EL (cell line): ENCODE data around the gene TAS2R43.
"Not testable (repeated sequence)": the region's sequence is repeated elsewhere in the genome, so short reads cannot be mapped to it uniquely, and the experiment has no call there.

ENCODE experiments used
- DNase-seq: peaks from one replicate; pipeline ENCODE4 v3.0.0-alpha.2; 2016

Gene TAS2R43, protein sequence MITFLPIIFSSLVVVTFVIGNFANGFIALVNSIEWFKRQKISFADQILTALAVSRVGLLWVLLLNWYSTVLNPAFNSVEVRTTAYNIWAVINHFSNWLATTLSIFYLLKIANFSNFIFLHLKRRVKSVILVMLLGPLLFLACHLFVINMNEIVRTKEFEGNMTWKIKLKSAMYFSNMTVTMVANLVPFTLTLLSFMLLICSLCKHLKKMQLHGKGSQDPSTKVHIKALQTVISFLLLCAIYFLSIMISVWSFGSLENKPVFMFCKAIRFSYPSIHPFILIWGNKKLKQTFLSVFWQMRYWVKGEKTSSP

DNA sequence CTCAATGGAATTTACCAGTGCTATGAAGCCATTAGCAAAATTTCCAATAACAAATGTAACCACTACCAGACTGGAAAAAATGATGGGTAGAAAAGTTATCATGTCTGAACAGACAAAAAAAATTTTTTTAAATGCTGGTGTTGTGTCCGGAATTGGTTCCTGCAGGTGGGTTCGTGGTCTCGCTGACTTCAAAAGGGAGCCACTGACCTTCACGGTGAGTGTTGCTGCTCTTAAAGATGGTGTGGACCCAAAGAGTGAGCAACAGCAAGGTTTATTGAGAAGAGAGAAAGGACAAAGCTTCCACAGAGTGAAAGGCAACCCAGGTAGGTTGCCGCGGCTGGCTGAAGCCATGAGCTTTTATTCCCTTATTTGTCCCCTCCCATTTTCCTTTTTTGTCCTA is at the start of gene TAS2R43:
Gene TAS2R43 (minus strand): TSS at position 186 of the 400 bp plus-strand sequence. CDS start 84 bp downstream, at position 102.
- DNase-seq, result no peak

DNA sequence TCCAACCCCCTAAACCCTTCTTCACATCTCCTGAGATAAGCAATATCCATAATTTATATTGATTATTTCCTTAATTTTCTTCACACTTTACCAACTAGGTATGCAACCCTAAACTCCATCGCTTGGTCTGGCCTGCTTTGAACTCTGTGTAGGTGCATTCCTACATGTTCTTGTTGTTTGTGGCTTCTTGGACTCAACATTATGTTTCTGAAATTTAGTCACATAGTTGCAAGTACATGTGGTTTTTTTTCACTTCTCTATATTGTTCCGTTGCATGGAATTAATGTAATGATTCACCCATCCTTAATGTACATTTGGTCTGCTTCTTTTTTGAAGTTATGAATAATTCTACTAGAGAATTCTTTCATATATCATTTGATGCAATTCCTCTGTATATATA is 44.0 kb upstream of the TAS2R43 start:
- DNase-seq, result no peak

DNA sequence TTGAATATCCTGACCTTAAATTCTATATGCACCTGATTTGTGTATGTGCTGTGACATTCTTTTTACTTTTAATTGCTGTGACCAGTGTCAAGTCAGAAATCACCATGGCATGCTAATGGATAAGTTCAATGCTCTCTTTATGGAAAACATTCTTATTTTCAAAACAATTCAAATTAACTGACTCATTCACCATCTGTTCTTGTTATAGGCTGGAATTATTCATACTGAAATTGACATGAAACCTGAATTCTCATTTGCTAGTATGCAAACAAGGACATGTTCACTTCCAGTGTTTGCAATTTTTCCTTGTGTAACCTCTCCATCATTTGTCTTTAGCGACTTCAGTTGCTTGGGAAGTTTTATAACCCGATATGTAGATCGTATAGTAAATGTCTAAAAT is 42.2 kb upstream of the TAS2R43 start, which contains the start of gene TAS2R30:
Gene TAS2R30 (minus strand): TSS at position 340 of the 400 bp plus-strand sequence. CDS start 400 bp downstream, outside the sequence.
- DNase-seq, result no peak

DNA sequence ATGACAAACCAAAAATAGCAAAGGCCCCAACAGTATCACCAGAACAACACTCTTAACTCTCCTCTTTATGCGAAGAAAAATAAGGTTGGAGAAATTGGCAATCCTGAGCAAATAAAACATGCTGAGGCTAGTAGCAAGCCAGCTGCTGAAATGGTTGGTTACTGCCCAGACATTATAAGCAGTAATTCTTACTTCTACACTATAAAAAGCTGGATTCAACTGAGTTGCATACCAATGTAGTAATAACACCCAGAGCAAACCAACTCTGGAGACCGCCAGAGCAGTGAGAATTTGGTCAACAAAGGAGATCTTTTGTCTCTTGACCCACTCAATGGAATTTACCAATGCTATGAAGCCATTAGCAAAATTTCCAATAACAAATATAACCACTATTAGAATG is 41.7 kb upstream of the TAS2R43 start:
- DNase-seq, result no peak

DNA sequence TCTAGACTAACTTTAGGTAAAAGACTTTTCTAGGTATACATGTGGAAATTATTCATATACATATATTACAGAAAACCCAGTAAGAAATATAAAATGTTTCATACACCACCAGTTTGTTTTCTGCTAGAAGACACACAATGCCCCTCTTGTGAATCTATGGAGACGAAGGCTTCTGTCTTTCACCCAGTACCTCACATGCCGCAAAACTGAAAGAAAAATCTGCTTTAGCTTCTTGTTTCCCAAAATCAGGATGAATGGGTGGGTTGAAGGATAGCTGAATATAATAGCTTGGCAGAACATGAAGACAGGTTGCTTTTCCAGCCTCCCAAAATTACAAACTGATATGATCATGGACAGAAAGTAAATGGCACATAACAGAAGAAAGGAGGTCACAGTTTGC is 41.0 kb upstream of the TAS2R43 start:
- DNase-seq, result no peak

DNA sequence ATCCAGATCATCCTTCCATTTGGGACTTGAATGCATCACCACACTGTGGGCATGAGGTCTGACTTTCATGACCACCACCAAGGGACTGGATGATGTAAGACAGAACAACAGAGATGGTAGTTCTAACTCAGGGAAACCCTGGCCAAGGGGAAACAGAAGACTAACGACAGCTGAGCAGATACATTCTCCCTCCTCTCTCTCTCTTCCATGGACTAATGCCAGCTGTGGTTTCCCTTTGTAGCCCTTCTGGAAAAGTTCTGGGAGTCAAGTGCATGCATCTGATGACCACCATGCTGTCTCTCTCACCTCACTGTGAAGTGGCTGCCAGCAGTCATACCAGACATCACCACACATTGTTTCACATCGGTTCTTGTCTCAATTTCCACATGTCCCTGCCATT is 38.9 kb upstream of the TAS2R43 start:
- no peak for DNase-seq

DNA sequence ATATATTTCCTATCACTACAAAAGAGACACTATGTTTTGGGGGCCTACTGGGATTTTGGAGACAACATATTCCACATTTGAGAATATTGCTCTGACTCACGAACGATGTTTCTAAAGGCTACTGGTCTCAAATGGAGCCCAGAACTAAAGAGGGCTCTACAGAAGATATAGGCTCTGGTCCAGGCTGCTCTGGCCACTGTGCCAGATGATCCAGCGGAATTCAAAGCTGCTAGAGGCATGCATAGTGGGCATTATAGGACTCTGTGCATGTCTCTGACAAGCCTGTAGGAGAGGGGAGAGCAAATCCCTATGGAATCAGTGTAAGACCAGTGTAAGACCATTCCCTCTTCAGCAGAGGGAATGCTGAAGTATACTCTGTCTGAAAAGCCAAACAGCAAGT is 38.3 kb upstream of the TAS2R43 start:
- no peak for DNase-seq

DNA sequence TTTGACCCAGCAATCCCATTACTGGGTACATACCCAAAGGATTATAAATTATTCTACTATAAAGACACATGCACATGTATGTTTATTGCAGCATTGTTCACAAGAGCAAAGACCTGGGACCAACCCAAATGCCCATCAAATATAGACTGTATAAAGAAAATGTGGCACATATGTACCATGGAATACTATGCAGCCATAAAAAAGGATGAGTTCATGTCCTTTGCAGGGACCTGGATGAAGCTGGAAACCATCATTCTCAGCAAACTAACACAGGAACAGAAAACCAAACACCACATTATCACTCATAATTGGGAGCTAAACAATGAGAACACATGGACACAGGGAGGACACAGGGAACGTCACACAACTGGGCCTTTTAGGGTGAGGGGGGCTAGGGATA is 22.0 kb upstream of the TAS2R43 start:
- not testable (repeated sequence) for DNase-seq

DNA sequence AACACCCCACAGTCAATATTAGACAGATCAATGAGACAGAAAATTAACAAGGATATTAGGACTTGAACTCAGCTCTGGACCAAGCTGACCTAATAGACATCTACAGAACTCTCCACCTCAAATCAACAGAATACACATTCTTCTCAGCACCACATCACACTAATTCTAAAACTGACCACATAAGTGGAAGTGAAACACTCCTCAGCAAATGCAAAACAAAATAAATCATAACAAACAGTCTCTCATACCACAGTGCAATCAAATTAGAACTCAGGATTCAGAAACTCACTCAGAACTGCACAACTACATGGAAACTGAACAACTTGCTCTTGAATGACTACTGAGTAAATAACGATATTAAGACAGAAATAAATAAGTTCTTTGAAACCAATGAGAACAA is 19.1 kb upstream of the TAS2R43 start:
- not testable (repeated sequence) for DNase-seq

DNA sequence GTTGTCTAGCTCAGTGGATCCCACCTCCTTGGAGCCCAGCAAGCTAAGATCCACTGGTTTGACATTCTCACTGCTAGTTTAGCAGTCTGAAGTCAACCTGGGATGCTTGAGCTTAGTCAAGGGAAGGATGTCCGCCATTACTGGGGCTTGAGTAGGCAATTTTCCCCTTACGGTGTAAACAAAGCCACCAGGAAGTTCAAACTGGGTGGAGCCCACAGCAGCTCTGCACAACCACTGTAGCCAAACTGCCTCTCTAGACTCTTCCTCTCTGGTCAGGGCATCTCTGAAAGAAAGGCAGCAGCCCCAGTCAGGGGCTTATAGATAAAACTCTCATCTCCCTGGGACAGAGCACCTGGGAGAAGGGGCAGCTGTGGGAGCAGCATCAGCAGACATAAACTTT is 16.7 kb upstream of the TAS2R43 start:
- no peak for DNase-seq

DNA sequence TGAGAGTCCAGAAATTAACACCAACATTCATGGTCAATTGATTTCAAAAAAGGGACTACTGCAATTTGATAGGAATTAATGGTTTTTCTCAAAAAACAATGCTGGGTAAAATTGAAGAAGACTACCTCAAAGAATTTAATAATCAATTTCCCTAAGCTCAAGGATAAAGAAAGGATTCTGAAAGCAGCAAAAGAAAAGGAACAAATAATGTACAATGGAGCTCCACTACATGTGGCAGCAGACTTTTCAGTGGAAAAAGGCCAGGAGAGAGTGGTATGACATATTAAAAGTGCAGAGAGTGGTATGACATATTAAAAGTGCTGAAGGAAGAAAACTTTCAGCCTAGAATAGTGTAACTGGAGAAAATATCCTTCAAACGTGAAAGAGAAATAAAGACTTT is 15.6 kb upstream of the TAS2R43 start:
- no peak for DNase-seq

DNA sequence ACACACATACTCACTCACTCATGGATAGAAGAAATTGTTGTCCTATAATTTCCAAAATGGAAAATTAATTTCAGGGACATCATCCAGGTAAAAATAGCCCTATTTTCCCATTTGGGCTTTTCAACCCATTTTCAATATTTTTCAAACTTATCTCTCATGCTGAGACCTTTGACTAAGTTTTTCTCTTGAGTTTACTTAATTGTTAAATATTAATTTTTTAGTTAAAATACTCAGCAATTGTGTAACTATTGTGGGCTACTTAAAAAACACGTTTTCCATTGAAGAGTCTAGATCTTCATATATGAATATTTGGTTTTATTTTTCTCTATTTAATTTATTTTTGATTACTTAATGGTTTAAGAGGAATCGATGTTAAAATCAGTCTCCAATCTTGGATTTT is 14.2 kb upstream of the TAS2R43 start:
- DNase-seq, result no peak

DNA sequence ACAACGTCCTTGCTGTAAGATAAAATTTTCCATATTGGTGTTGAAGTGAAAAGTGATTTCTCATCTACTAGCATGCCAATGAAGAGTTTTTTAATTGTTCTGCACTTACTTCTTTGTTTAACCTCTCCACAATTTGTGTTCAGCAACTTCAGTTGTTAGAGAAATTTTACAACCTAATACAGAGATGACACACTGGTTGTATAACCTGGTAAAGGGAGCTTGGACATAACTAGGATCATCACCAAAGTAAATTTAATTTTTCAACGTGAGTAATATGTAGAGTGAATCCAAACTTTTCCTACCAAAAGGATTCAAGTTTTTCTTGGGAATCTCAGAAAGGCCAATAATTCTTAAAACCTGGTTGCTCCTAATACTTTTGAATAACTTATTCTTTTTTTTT is 13.4 kb upstream of the TAS2R43 start:
- no peak for DNase-seq

DNA sequence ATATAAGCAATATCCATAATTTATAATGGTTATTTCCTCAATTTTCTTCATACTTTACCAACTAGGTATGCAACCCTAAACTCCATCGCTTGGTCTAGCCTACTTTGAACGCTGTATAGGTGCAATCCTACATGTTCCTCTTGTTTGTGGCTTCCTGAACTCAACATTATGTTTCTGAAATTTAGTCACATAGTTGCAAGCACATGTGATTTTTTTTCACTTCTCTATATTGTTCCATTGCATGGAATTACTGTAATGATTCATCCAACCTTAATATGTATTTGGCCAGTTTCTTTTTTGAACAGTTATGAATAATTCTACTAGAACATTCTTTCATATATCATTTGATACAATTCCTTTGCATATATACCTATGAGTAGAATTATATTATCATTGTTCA is 2.8 kb upstream of the TAS2R43 start:
- DNase-seq, result not testable (repeated sequence)

DNA sequence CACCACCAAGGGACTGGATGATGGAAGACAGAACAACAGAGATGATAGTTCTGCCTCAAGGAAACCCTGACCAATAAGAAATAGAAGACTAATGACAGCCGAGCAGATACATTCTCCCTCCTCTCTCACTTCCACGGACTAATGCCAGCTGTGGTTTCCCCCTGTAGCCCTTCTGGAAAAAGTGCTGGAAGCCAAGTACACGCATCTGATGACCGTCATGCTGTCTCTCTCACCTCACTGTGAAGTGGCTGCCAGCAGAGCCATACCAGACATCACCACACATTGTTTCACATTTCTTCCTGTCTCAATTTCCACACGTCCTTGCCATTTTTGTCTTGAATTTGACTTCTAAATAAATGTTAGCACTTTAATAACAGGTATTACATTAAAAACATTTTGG is 2.9 kb downstream of the TAS2R43 start:
- DNase-seq, result no peak

DNA sequence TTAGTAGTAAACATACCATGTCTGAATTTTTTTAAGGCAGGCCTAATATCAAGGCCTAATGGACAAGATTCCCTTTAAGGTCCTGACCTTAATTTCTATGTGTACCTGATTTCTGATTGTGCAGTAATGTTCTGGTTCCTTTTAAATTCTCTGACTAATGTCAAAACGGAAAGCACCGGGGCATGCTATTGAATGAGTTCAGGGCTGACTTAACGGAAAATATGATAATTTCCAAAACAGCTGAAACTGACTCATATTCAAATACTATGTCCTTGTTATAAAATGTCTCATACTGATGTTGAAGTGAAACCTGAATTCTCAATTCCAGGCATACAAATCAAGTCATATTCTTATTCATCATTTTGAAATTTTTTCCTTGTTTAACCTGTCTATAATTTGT is 6.7 kb downstream of the TAS2R43 start:
- DNase-seq, result no peak

DNA sequence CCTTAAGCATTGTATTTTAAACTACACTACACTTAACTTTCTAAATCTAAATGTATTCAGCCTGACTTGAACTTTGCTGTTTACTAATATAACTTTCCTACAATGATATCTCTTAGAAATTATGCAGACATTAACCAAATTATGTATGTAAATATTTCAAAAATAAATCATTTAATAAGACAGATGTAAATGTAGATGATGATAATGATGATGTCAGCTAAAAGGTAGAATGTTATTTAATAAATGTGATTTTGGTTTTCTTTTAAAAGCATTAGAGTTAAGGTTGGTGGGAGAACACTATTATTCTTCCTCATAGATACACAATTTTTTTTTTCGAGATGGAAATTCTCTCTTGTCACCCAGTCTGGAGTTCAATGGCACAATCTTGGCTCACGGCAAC is 10.1 kb downstream of the TAS2R43 start:
- DNase-seq, result no peak

DNA sequence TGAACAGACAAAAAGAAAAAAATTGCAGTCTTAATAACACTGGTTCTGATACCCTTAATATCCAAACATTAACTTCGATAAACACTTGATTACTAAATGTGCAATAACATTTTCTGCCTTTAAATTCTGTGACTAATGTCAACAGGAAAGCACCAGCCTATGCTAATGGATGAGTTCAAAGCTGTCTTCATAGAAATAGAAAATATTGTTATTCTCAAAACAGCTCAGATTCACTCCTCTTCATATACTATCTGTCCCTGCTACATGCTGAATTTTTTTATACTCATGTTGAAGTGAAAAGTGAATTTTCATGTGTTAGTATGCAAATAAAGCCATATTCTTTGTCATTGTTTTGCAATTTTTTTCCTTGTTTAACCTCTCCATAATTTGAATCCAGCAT is 13.9 kb downstream of the TAS2R43 start:
- no peak for DNase-seq

DNA sequence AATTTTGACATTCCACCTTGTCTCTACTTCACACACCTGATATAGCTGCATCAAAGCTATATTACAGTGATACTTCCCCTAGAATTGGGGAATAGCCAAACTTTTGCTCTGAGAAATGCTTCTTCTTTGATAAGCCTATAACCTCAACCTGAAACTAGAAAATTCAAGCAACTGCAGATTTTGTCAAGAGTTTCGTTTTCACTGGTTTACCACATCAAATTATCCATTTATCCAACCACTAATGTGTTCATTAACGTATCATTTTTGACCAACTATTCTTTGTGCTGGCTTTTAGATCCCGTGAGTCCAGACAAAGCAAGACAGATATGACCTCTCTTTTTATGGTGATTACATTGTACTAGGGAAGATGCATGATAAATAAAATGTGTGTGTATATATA is 16.5 kb downstream of the TAS2R43 start:
- no peak for DNase-seq

DNA sequence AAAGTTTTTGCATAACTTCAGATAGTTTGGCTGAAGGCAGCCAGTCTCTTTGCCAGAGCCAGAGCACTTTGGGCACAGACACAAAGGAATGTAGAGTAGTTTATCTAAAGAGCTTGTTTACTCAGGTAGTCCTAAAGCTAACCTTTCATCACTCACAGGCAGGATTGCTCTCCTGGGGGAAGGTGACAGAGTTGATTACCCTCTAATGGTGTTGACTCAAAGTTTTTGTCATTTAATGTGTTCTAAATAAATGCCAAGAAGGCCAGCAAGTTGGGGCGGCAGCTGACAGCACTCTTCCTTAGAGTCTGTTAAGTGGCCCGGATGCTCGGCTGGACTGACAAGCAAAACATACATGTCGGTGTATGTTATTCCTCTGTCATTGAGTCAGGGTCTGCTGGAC is 20.7 kb downstream of the TAS2R43 start:
- no peak for DNase-seq

DNA sequence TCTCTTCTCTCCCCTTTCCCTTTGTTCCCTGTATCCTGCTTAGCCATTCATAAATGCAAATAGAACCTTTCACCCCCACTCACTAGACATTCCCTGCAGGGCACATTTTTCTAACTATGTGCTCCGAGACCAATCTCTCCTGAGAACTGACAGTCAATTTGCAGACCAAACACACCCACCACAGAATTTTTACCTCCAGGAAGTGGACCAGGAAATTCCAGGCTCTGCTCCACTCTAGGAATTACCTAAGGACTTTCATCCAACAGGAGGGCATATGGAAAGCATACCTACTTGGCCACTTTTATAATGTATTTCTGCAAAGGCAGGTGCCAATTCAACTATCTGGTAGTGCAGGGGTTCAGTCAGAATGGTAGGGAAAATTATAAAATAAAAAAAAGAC is 21.1 kb downstream of the TAS2R43 start:
- no peak for DNase-seq

DNA sequence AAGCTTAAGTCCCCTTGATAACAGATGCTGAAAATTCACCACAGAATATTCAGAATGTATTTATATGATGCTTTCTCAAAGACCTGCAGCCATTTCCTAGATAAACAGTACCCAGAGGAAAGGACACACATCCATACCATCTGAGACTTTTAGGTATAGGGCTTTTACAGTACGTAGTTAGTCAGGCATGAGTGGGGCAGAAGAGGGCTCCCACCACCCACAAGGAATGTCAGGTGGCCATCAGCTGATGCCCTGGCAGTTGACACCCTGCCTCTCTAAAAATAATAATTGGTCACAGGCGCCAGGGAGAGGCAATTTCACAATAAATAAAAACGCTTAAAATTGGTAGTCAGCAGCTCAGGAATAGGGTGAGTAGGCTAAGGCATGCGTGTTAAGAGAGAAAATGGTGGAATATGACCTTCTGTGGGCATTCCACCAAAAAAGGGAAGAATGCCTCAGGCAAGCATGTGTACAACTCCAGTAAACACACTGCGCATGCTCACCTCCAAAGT is 22.2 kb downstream of the TAS2R43 start:
- no peak for DNase-seq

DNA sequence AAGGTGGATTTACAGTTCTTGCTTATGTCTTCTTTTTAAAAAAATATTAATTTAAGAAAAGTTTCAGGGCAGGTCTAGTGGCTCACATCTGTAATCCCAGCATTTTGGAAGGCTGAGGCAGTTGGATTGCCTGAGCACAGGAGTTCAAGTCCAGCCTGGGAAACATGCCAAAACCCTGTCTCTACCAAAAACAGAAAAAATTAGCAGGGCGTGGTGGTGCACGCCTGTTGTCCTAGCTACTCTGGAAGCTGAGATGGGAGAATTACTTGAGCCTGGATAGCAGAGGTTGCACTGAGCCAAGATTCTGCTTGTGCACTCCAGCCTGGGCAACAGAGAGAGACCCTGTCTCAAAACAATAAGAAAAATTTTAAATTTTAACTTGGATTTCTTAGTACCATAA is 24.6 kb downstream of the TAS2R43 start:
- DNase-seq, result peak; percentile 10

DNA sequence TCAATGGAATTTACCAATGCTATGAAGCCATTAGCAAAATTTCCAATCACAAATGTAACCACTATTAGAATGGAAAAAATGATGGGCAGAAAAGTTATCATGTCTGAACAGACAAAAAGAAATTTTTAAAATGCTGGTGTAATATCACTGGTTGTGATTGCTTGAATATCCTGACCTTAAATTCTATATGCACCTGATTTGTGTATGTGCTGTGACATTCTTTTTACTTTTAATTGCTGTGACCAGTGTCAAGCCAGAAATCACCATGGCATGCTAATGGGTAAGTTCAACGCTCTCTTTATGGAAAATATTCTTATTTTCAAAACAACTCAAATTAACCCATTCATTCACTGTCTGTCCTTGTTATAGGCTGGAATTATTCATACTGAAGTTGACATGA is 29.9 kb downstream of the TAS2R43 start, which contains the start of gene TAS2R46:
Gene TAS2R46 (minus strand): TSS at position 101 of the 400 bp plus-strand sequence. CDS start 0 bp downstream, at position 101.
- DNase-seq, result not testable (repeated sequence)

DNA sequence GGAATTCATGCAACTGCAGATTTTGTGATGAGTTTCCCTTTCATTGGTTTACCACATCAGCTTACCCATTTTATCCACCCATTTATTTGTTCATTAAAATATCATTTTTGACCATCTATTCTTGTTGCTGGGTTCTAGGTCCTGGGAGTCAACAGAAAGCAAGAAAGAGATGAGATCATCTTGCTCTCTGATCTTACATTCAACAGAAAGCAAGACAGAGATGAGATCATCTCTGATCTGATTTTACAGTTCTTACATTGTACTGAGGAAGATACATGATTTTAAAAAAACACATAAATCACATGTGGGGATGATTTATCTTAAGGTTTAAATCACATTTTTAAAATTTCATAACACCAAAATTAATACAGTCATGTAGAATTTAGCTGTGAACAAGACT is 32.3 kb downstream of the TAS2R43 start:
- DNase-seq, result peak; percentile 20
